A549 (cell line): ENCODE data around the gene MRPS18B. TPM values are rescaled to one million over a fixed set of nuclear protein-coding genes. Genes with fewer than 3 reads are reported as not detected.

Experiments
- BCL3 ChIP-seq: fragments of >200 bp; sonication (Bioruptor Twin); formaldehyde crosslinking; IDR thresholded peaks from 3 replicates; pipeline ENCODE4 v1.6.1; 2016
- CBX8 ChIP-seq: fragments of 200-600 bp; sonication (generic); IDR thresholded peaks from 2 replicates; pipeline ENCODE4 v1.6.1; 2016
- CEBPB ChIP-seq, 2 experiments: fragments of >200 bp in 1 of 2; sonication (Bioruptor Twin) in 1 of 2; formaldehyde crosslinking in 1 of 2; IDR thresholded peaks; 2 replicates each; pipeline ENCODE4 v1.6.1; 2012 to 2016
- CTCF ChIP-seq: fragments of >200 bp; sonication (Bioruptor Twin); formaldehyde crosslinking; IDR thresholded peaks from 3 replicates; pipeline ENCODE4 v1.5.1; 2016
- FOXS1 ChIP-seq: fragments of 250-450 bp; sonication (Bioruptor Pico); IDR thresholded peaks from 2 replicates; pipeline ENCODE4 v1.5.0; 2020; ENCODE audit warnings: mild to moderate bottlenecking, moderate library complexity
- HES2 ChIP-seq: fragments of >200 bp; sonication (Bioruptor Twin); formaldehyde crosslinking; IDR thresholded peaks from 2 replicates; pipeline ENCODE4 v1.6.1; 2016
- HOXB13 ChIP-seq: fragments of 250-450 bp; sonication (Bioruptor Pico); IDR thresholded peaks from 2 replicates; pipeline ENCODE4 v1.5.0; 2020; ENCODE audit warnings: low read depth, mild to moderate bottlenecking, moderate library complexity
- JUN ChIP-seq, 2 experiments: fragments of >200 bp; sonication (Bioruptor Twin); formaldehyde crosslinking; IDR thresholded peaks; 2 replicates in 1 of 2; 3 replicates in 1 of 2; pipeline ENCODE4 v1.6.1; 2016 to 2017
- JUNB ChIP-seq: fragments of >200 bp; sonication (Bioruptor Twin); formaldehyde crosslinking; IDR thresholded peaks from 2 replicates; pipeline ENCODE4 v1.6.1; 2016
- MAFK ChIP-seq: fragments of 450-650 bp; IDR thresholded peaks from 2 replicates; pipeline ENCODE4 v1.6.1; 2014; ENCODE audit not compliant: partially characterized antibody
- MAZ ChIP-seq: fragments of 150-350 bp; IDR thresholded peaks from 2 replicates; pipeline ENCODE4 v1.6.1; 2014; ENCODE audit warnings: antibody characterized with exemption, low read depth, low read length, borderline replicate concordance
- MYC ChIP-seq: IDR thresholded peaks from 2 replicates; pipeline ENCODE4 v1.6.1; 2012; ENCODE audit warnings: mild to moderate bottlenecking, inconsistent platforms, low read length, improper control_type of control experiment, borderline replicate concordance
- PBX3 ChIP-seq: IDR thresholded peaks from 2 replicates; pipeline ENCODE4 v1.6.1; 2012
- RAD21 ChIP-seq, 2 experiments: fragments of >200 bp in 1 of 2; sonication (Bioruptor Twin) in 1 of 2; formaldehyde crosslinking in 1 of 2; IDR thresholded peaks in 1 of 2; conservative IDR thresholded peaks in 1 of 2; 2 replicates in 1 of 2; 3 replicates in 1 of 2; pipeline ENCODE4 v1.6.1; 2012 to 2018; ENCODE audit warnings: inconsistent platforms in 1 of 2
- REST ChIP-seq: fragments of 200-600 bp; sonication (generic); IDR thresholded peaks from 2 replicates; pipeline ENCODE4 v1.6.1; 2016; ENCODE audit warnings: antibody characterized with exemption, mild to moderate bottlenecking, moderate library complexity
- SMC3 ChIP-seq: fragments of >200 bp; sonication (Bioruptor Twin); formaldehyde crosslinking; IDR thresholded peaks from 3 replicates; pipeline ENCODE4 v1.6.1; 2018; ENCODE audit warnings: inconsistent platforms
- SREBF2 ChIP-seq: fragments of 450-650 bp; IDR thresholded peaks from 2 replicates; pipeline ENCODE4 v1.6.1; 2014; ENCODE audit warnings: mild to moderate bottlenecking, moderate library complexity
- TFCP2L1 ChIP-seq: fragments of 250-450 bp; sonication (Bioruptor Pico); IDR thresholded peaks from 2 replicates; pipeline ENCODE4 v1.5.0; 2021; ENCODE audit warnings: mild to moderate bottlenecking
- TP53 ChIP-seq: fragments of 250-450 bp; sonication (Bioruptor Pico); IDR thresholded peaks from 2 replicates; pipeline ENCODE4 v1.5.0; 2021; ENCODE audit warnings: mild to moderate bottlenecking, moderate library complexity
- ZSCAN20 ChIP-seq: fragments of 250-450 bp; sonication (Bioruptor Pico); IDR thresholded peaks from 2 replicates; pipeline ENCODE4 v1.8.0; 2022; ENCODE audit warnings: mild to moderate bottlenecking, moderate library complexity
- polyA plus RNA-seq, 4 experiments: library from polyadenylated mRNA; depleted of rRNA in 3 of 4; stranded (reverse); fragments of >200 nt; fragmentation: RNase III in 1 of 4; extraction: RNeasy Plus Mini Kit Qiagen cat#74134 plus additional on column Dnase treatment in 1 of 4; gene quantifications; 2 replicates in 3 of 4; 3 replicates in 1 of 4; pipeline ENCODE4 v1.2.3, GENCODE V29; 2011 to 2017
- small RNA-seq, 6 experiments: library from RNA; depleted of rRNA; stranded (forward); fragments of <200 nt; gene quantifications; one replicate each; pipeline ENCODE3, GENCODE V24; 2012

The MRPS18B gene
- polyA plus RNA-seq, 2 of the 4 experiments (the other 2 are of a cell fraction): 85.3 to 91.1 TPM

- 0 out of 2 replicates have a peak, but pooled peaks have one; percentile 57 for TF ChIP-seq PBX3
- no peak for TF ChIP-seq CBX8
- TF ChIP-seq TFCP2L1 (CRISPR knock-in tag): no peak
- TF ChIP-seq MYC: no peak
- no peak for TF ChIP-seq SREBF2
- no peak for TF ChIP-seq MAZ
- TF ChIP-seq BCL3: no peak
- no peak for TF ChIP-seq MAFK
- no peak for TF ChIP-seq CEBPB (IDR thresholded peaks at IDR 0.05)
- TF ChIP-seq ZSCAN20 (CRISPR knock-in tag): no peak
- TF ChIP-seq HES2: no peak
- no peak for TF ChIP-seq FOXS1
- TF ChIP-seq JUNB: no peak
- peak; percentile 48; the same call in 2 of the 3 replicates for TF ChIP-seq SMC3
- TF ChIP-seq JUN (IDR thresholded peaks at IDR 0.05): peak in 1 of 2 experiments; percentile 78; a peak in 2 of 5 replicates
- peak; percentile 47 to 50; a peak in 4 of 5 replicates for TF ChIP-seq RAD21 (conservative IDR thresholded peaks at IDR 0.05 in 1 of 2, IDR thresholded peaks at IDR 0.05 in 1 of 2)
- TF ChIP-seq HOXB13 (CRISPR knock-in tag): no peak
- TF ChIP-seq CTCF: peak; percentile 74
- TF ChIP-seq TP53: no peak
- TF ChIP-seq REST: peak; percentile 36; the same call in 1 of the 2 replicates
These were observed 55.0 kb downstream of the MRPS18B start, which contains the start of gene DHX16 (continued) for GRCh38 chr6:30672445-30673253.

Small RNA genes lying within 50 kb of the gene (small RNA-seq; reads per million reads assigned to genes)
- 0 to 1.0 (median 0.06) reads per million in 6 experiments for gene MIR877

Other genes with a start within 250 kb of the MRPS18B start
- 38.3 and 40.0 TPM in 2 replicates for gene HLA-E, start 128.3 kb upstream of the MRPS18B start, polyA plus RNA-seq (2011; rRNA removed)
- 33.6 to 41.7 TPM (median 40.3 TPM) in 3 replicates for gene HLA-E, start 128.3 kb upstream of the MRPS18B start, polyA plus RNA-seq (2017; fragmentation: RNase III; extraction: RNeasy Plus Mini Kit Qiagen cat#74134 plus additional on column Dnase treatment)
- gene GNL1, start 61.4 kb upstream of the MRPS18B start, polyA plus RNA-seq (2011; rRNA removed): 18.5 and 25.6 TPM in 2 replicates
- 19.9 to 28.7 TPM (median 27.2 TPM) in 3 replicates for gene GNL1, start 61.4 kb upstream of the MRPS18B start, polyA plus RNA-seq (2017; fragmentation: RNase III; extraction: RNeasy Plus Mini Kit Qiagen cat#74134 plus additional on column Dnase treatment)
- gene PRR3, start 60.5 kb upstream of the MRPS18B start, polyA plus RNA-seq (2011; rRNA removed): 24.1 and 29.5 TPM in 2 replicates
- gene PRR3, start 60.5 kb upstream of the MRPS18B start, polyA plus RNA-seq (2017; fragmentation: RNase III; extraction: RNeasy Plus Mini Kit Qiagen cat#74134 plus additional on column Dnase treatment): 12.8 to 13.8 TPM (median 12.8 TPM) in 3 replicates
- 30.2 and 31.0 TPM in 2 replicates for gene ABCF1, start 46.4 kb upstream of the MRPS18B start, polyA plus RNA-seq (2011; rRNA removed)
- 71.3 to 73.3 TPM (median 72.0 TPM) in 3 replicates for gene ABCF1, start 46.4 kb upstream of the MRPS18B start, polyA plus RNA-seq (2017; fragmentation: RNase III; extraction: RNeasy Plus Mini Kit Qiagen cat#74134 plus additional on column Dnase treatment)
- gene PPP1R10, start 597 bp upstream of the MRPS18B start, polyA plus RNA-seq (2011; rRNA removed): 33.3 and 37.6 TPM in 2 replicates
- 25.2 to 28.4 TPM (median 26.4 TPM) in 3 replicates for gene PPP1R10, start 597 bp upstream of the MRPS18B start, polyA plus RNA-seq (2017; fragmentation: RNase III; extraction: RNeasy Plus Mini Kit Qiagen cat#74134 plus additional on column Dnase treatment)
- gene ATAT1, start 9.0 kb downstream of the MRPS18B start, polyA plus RNA-seq (2011; rRNA removed): 7.4 and 9.3 TPM in 2 replicates
- 8.6 to 9.3 TPM (median 8.6 TPM) in 3 replicates for gene ATAT1, start 9.0 kb downstream of the MRPS18B start, polyA plus RNA-seq (2017; fragmentation: RNase III; extraction: RNeasy Plus Mini Kit Qiagen cat#74134 plus additional on column Dnase treatment)
- 7.5 and 9.2 TPM in 2 replicates for gene C6orf136, start 29.3 kb downstream of the MRPS18B start, polyA plus RNA-seq (2011; rRNA removed)
- 11.4 to 12.6 TPM (median 11.7 TPM) in 3 replicates for gene C6orf136, start 29.3 kb downstream of the MRPS18B start, polyA plus RNA-seq (2017; fragmentation: RNase III; extraction: RNeasy Plus Mini Kit Qiagen cat#74134 plus additional on column Dnase treatment)
- 31.3 and 31.6 TPM in 2 replicates for gene DHX16, start 55.2 kb downstream of the MRPS18B start, polyA plus RNA-seq (2011; rRNA removed)
- 27.7 to 31.6 TPM (median 30.3 TPM) in 3 replicates for gene DHX16, start 55.2 kb downstream of the MRPS18B start, polyA plus RNA-seq (2017; fragmentation: RNase III; extraction: RNeasy Plus Mini Kit Qiagen cat#74134 plus additional on column Dnase treatment)
- 20.6 and 25.4 TPM in 2 replicates for gene PPP1R18, start 68.8 kb downstream of the MRPS18B start, polyA plus RNA-seq (2011; rRNA removed)
- gene PPP1R18, start 68.8 kb downstream of the MRPS18B start, polyA plus RNA-seq (2017; fragmentation: RNase III; extraction: RNeasy Plus Mini Kit Qiagen cat#74134 plus additional on column Dnase treatment): 16.2 to 17.7 TPM (median 17.1 TPM) in 3 replicates
- 11.3 and 12.4 TPM in 2 replicates for gene NRM, start 73.1 kb downstream of the MRPS18B start, polyA plus RNA-seq (2011; rRNA removed)
- gene NRM, start 73.1 kb downstream of the MRPS18B start, polyA plus RNA-seq (2017; fragmentation: RNase III; extraction: RNeasy Plus Mini Kit Qiagen cat#74134 plus additional on column Dnase treatment): 13.0 to 14.5 TPM (median 13.0 TPM) in 3 replicates
- 8.2 and 13.3 TPM in 2 replicates for gene MDC1, start 99.4 kb downstream of the MRPS18B start, polyA plus RNA-seq (2011; rRNA removed)
- gene MDC1, start 99.4 kb downstream of the MRPS18B start, polyA plus RNA-seq (2017; fragmentation: RNase III; extraction: RNeasy Plus Mini Kit Qiagen cat#74134 plus additional on column Dnase treatment): 14.9 to 21.4 TPM (median 16.5 TPM) in 3 replicates
- 691 and 782 TPM in 2 replicates for gene TUBB, start 102.5 kb downstream of the MRPS18B start, polyA plus RNA-seq (2011; rRNA removed)
- 1,022 to 1,121 TPM (median 1,044 TPM) in 3 replicates for gene TUBB, start 102.5 kb downstream of the MRPS18B start, polyA plus RNA-seq (2017; fragmentation: RNase III; extraction: RNeasy Plus Mini Kit Qiagen cat#74134 plus additional on column Dnase treatment)
- 135 and 136 TPM in 2 replicates for gene FLOT1, start 124.8 kb downstream of the MRPS18B start, polyA plus RNA-seq (2011; rRNA removed)
- 89.7 to 99.2 TPM (median 89.9 TPM) in 3 replicates for gene FLOT1, start 124.8 kb downstream of the MRPS18B start, polyA plus RNA-seq (2017; fragmentation: RNase III; extraction: RNeasy Plus Mini Kit Qiagen cat#74134 plus additional on column Dnase treatment)
- gene IER3, start 126.7 kb downstream of the MRPS18B start, polyA plus RNA-seq (2011; rRNA removed): 116 and 202 TPM in 2 replicates
- 89.1 to 108 TPM (median 104 TPM) in 3 replicates for gene IER3, start 126.7 kb downstream of the MRPS18B start, polyA plus RNA-seq (2017; fragmentation: RNase III; extraction: RNeasy Plus Mini Kit Qiagen cat#74134 plus additional on column Dnase treatment)